HEK293 (cell line): ENCODE measurements around the gene EPO.
A peak's percentile ranks its signal among the peaks of the same experiment; 100 is the strongest.
"Not testable (repeated sequence)": the region's sequence is repeated elsewhere in the genome, so short reads cannot be mapped to it uniquely, and the experiment has no call there.

ENCODE experiments used
- CTCF ChIA-PET: fragments of 350-600 bp; formaldehyde crosslinking; extraction: SDS; loops from one replicate; lab custom pipeline; 2021; ENCODE audit warnings: antibody characterized with exemption; lab: Yijun Ruan, JAX
- POLR2A ChIA-PET: fragments of 300-600 bp; formaldehyde crosslinking; extraction: SDS; loops from one replicate; lab custom pipeline; 2020; ENCODE audit warnings: antibody characterized with exemption, inconsistent platforms; lab: Yijun Ruan, JAX
- H3K27ac ChIP-seq: fragments of 200-500 bp; sonication (Bioruptor generic); 2 replicates; pipeline ENCODE4 v1.5.1; 2014; ENCODE audit warnings: low read depth, low read length, control low read depth, inconsistent platforms; ENCODE audit errors: extremely low read depth
- H3K36me3 ChIP-seq, 2 experiments: fragments of 200-500 bp in 1 of 2; sonication (Bioruptor generic) in 1 of 2; 1 replicate in 1 of 2; 2 replicates in 1 of 2; pipeline ENCODE4 v1.5.1; 2014 to 2017; ENCODE audit warnings: inconsistent platforms in 2 of 2, low read length in 2 of 2; ENCODE audit not compliant: control insufficient read depth in 2 of 2, insufficient read depth in 1 of 2
- H3K4me1 ChIP-seq: fragments of 200-500 bp; sonication (Bioruptor generic); 2 replicates; pipeline ENCODE4 v1.5.1; 2014; ENCODE audit warnings: mild to moderate bottlenecking, low read length, inconsistent platforms; ENCODE audit not compliant: control insufficient read depth, insufficient read depth
- H3K4me3 ChIP-seq: 2 replicates; pipeline ENCODE4 v1.5.1; 2011; ENCODE audit warnings: low read depth, mild to moderate bottlenecking, control low read depth, low read length, moderate library complexity
- H3K9me3 ChIP-seq: fragments of 200-500 bp; sonication (Bioruptor generic); 2 replicates; pipeline ENCODE4 v1.5.1; 2014; ENCODE audit warnings: low read depth, low read length, inconsistent platforms; ENCODE audit not compliant: control insufficient read depth, insufficient read depth
- KLF9 ChIP-seq: fragments of 450-650 bp; formaldehyde crosslinking; IDR thresholded peaks from 2 replicates; pipeline ENCODE4 v1.5.1; 2016; ENCODE audit warnings: missing biosample characterization, missing genetic modification characterization, low read depth
- MZF1 ChIP-seq: fragments of 450-650 bp; formaldehyde crosslinking; IDR thresholded peaks from 2 replicates; pipeline ENCODE4 v1.5.1; 2017; ENCODE audit warnings: missing biosample characterization, missing genetic modification characterization, borderline replicate concordance
- OSR2 ChIP-seq: fragments of 450-650 bp; formaldehyde crosslinking; IDR thresholded peaks from 2 replicates; pipeline ENCODE4 v1.5.1; 2016; ENCODE audit warnings: missing biosample characterization, missing genetic modification characterization
- SP7 ChIP-seq: fragments of 450-650 bp; formaldehyde crosslinking; IDR thresholded peaks from 2 replicates; pipeline ENCODE4 v1.5.1; 2016; ENCODE audit warnings: missing biosample characterization, missing genetic modification characterization
- ZBTB20 ChIP-seq: fragments of 450-650 bp; formaldehyde crosslinking; IDR thresholded peaks from 2 replicates; pipeline ENCODE4 v1.5.1; 2016; ENCODE audit warnings: missing biosample characterization, missing genetic modification characterization
- ZNF169 ChIP-seq: fragments of 450-650 bp; formaldehyde crosslinking; IDR thresholded peaks from 2 replicates; pipeline ENCODE4 v1.5.1; 2016; ENCODE audit warnings: missing biosample characterization, missing genetic modification characterization
- ZNF239 ChIP-seq: fragments of 450-650 bp; formaldehyde crosslinking; IDR thresholded peaks from 2 replicates; pipeline ENCODE4 v1.5.1; 2016; ENCODE audit warnings: missing biosample characterization, missing genetic modification characterization
- ZNF335 ChIP-seq: fragments of 450-650 bp; formaldehyde crosslinking; conservative IDR thresholded peaks from 2 replicates; pipeline ENCODE4 v1.5.1; 2016; ENCODE audit warnings: missing biosample characterization, missing genetic modification characterization
- ZNF341 ChIP-seq: fragments of 450-650 bp; formaldehyde crosslinking; IDR thresholded peaks from 2 replicates; pipeline ENCODE4; 2016; ENCODE audit warnings: low read depth, missing biosample characterization, missing genetic modification characterization
- ZNF350 ChIP-seq: fragments of 450-650 bp; formaldehyde crosslinking; IDR thresholded peaks from 2 replicates; pipeline ENCODE4 v1.5.0; 2017; ENCODE audit warnings: missing biosample characterization, mild to moderate bottlenecking, missing genetic modification characterization
- ZNF354C ChIP-seq: fragments of 450-650 bp; formaldehyde crosslinking; IDR thresholded peaks from 2 replicates; pipeline ENCODE4 v1.5.1; 2016; ENCODE audit warnings: missing biosample characterization, missing genetic modification characterization, low read depth, borderline replicate concordance
- ZNF366 ChIP-seq: fragments of 450-650 bp; formaldehyde crosslinking; conservative IDR thresholded peaks from 2 replicates; pipeline ENCODE4 v1.5.1; 2016; ENCODE audit warnings: missing biosample characterization, missing genetic modification characterization
- ZNF37A ChIP-seq: fragments of 450-650 bp; IDR thresholded peaks from 2 replicates; pipeline ENCODE4 v1.5.1; 2018; ENCODE audit warnings: missing biosample characterization, missing genetic modification characterization
- ZNF530 ChIP-seq: fragments of 450-650 bp; formaldehyde crosslinking; IDR thresholded peaks from 2 replicates; pipeline ENCODE4 v1.5.1; 2016; ENCODE audit warnings: low read depth, missing biosample characterization, missing genetic modification characterization
- ZNF629 ChIP-seq: fragments of 450-650 bp; formaldehyde crosslinking; IDR thresholded peaks from 2 replicates; pipeline ENCODE4 v1.5.1; 2017; ENCODE audit warnings: missing biosample characterization, missing genetic modification characterization
- ZNF670 ChIP-seq: fragments of 450-650 bp; formaldehyde crosslinking; IDR thresholded peaks from 2 replicates; pipeline ENCODE4 v1.5.1; 2016; ENCODE audit warnings: missing biosample characterization, missing genetic modification characterization, low read depth
- ZNF76 ChIP-seq: fragments of 450-650 bp; formaldehyde crosslinking; IDR thresholded peaks from 2 replicates; pipeline ENCODE4; 2016; ENCODE audit warnings: low read depth, missing biosample characterization, missing genetic modification characterization, borderline replicate concordance
- ZSCAN23 ChIP-seq: fragments of 450-650 bp; formaldehyde crosslinking; IDR thresholded peaks from 2 replicates; pipeline ENCODE4 v1.5.1; 2016; ENCODE audit warnings: missing biosample characterization, missing genetic modification characterization
- ZXDB ChIP-seq: fragments of 450-650 bp; formaldehyde crosslinking; IDR thresholded peaks from 2 replicates; pipeline ENCODE4 v1.5.1; 2016; ENCODE audit warnings: missing biosample characterization, missing genetic modification characterization
- TF ChIP-seq, protein P1 (sequence below): fragments of 450-650 bp; formaldehyde crosslinking; IDR thresholded peaks from 2 replicates; pipeline ENCODE4 v1.5.1; 2016; ENCODE audit warnings: missing biosample characterization, missing genetic modification characterization, borderline replicate concordance
- TF ChIP-seq, protein P2 (sequence below): fragments of 450-650 bp; formaldehyde crosslinking; IDR thresholded peaks from 2 replicates; pipeline ENCODE4 v1.5.1; 2017; ENCODE audit warnings: missing biosample characterization, missing genetic modification characterization
- TF ChIP-seq, protein P3 (sequence below): fragments of 450-650 bp; formaldehyde crosslinking; IDR thresholded peaks from 2 replicates; pipeline ENCODE4 v1.5.1; 2016; ENCODE audit warnings: missing biosample characterization, missing genetic modification characterization
- TF ChIP-seq, protein P4 (sequence below): fragments of 450-650 bp; formaldehyde crosslinking; IDR thresholded peaks from 2 replicates; pipeline ENCODE4 v1.5.1; 2017; ENCODE audit warnings: missing biosample characterization, mild to moderate bottlenecking, missing genetic modification characterization, moderate library complexity

The EPO gene

DNA sequence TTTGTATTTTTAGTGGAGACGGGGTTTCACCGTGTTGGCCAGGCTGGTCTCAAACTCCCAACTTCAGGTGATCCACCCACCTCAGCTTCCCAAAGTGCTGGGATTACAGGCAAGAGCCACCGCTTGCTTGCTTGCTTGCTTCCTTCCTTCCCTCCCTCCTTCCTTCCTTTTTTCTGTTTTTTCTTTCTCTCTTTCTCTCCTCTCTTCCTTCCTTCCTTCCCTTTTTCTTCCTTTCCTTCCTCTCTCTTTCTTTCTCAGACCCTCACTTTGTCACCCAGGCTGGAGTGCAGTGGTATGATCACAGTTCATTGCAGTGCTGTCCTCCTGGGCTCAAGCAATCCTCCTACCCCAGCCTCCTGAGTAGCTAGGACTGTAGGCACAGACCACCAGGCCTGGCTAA is 19.2 kb upstream of the EPO start:
- POLR2A ChIA-PET: interaction anchor here (1.6 kb wide), 1 partner anchor 115 kb away, joined by 3 read pairs; the partner anchor contains the start of genes FBXO24 and LRCH4
- peak; percentile 80 for TF ChIP-seq ZNF366 (tag by site-specific recombination)
- H3K4me1 ChIP-seq, H3K4me3 ChIP-seq, H3K36me3 ChIP-seq, H3K9me3 ChIP-seq, H3K27ac ChIP-seq: not testable (repeated sequence)
- CTCF ChIA-PET: interaction anchor here (0.6 to 3.1 kb wide), 7 partner anchors 9 to 151 kb away, joined by 4 to 18 read pairs (median 5); partner anchors contain the start of gene SLC12A9

DNA sequence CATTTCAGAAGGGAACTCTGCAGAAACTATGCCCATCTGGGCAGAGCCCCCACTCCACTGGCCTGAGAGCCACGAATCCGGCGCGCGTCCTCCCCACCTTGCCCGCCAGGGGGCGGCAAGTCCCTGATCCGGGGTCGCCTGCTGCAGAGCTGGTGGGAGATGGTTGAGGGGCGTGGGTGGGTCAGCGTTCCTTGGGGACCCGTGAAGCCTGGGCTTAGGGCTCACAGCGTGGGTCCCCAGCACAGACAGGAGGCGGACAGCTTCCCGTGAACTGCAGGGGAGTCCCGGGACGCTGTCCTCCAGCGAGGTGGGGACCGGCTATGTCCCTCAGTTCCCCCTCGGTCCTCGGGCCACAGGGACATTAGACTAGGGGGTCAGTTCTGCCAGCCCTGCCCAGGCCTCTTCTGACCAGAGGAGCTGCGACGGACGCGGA is 14.9 kb upstream of the EPO start:
- Histone ChIP-seq H3K4me3 (peak overlapping the region; percentile 71), H3K36me3 (peaks cover 12 to 15% of the 10 kb centered on the region in 2 experiments; a peak in 2 of 3 replicates), H3K9me3 (no peaks in the 10 kb centered on the region), H3K27ac (peak overlapping the region; percentile 87), H3K4me1 (no peaks in the 10 kb centered on the region)
- ChIA-PET POLR2A (interaction anchor here (0.7 to 2.6 kb wide), 39 partner anchors 9 to 732 kb away, joined by 3 to 35 read pairs (median 7); partner anchors contain the start of genes EPHB4, FBXO24, GIGYF1 and GNB2), CTCF (interaction anchor here (0.5 to 6.8 kb wide), 38 partner anchors 9 to 581 kb away, joined by 3 to 100 read pairs (median 4); partner anchors contain the start of genes EPO, FBXO24, GNB2 and LRCH4)
- TF ChIP-seq ZNF37A (no peak), ZNF530 (no peak), ZXDB (no peak; the same call in 1 of the 2 replicates), ZNF76 (tag by site-specific recombination) (no peak; the same call in 1 of the 2 replicates), ZNF629 (tag by site-specific recombination) (no peak), KLF9 (tag by site-specific recombination) (peak; percentile 72), OSR2 (tag by site-specific recombination) (no peak), SP7 (peak; percentile 82), ZNF169 (no peak), ZNF670 (tag by site-specific recombination) (no peak), ZNF350 (tag by site-specific recombination) (no peak), ZSCAN23 (tag by site-specific recombination) (no peak), ZNF239 (tag by site-specific recombination) (no peak), ZBTB20 (tag by site-specific recombination) (no peak), ZNF335 (tag by site-specific recombination) (peak; percentile 76), ZNF354C (no peak), ZNF341 (tag by site-specific recombination) (no peak), MZF1 (tag by site-specific recombination) (no peak)
- TF ChIP-seq, protein P1, sequence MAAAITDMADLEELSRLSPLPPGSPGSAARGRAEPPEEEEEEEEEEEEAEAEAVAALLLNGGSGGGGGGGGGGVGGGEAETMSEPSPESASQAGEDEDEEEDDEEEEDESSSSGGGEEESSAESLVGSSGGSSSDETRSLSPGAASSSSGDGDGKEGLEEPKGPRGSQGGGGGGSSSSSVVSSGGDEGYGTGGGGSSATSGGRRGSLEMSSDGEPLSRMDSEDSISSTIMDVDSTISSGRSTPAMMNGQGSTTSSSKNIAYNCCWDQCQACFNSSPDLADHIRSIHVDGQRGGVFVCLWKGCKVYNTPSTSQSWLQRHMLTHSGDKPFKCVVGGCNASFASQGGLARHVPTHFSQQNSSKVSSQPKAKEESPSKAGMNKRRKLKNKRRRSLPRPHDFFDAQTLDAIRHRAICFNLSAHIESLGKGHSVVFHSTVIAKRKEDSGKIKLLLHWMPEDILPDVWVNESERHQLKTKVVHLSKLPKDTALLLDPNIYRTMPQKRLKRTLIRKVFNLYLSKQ (tag by site-specific recombination): no peak
- TF ChIP-seq, protein P2, sequence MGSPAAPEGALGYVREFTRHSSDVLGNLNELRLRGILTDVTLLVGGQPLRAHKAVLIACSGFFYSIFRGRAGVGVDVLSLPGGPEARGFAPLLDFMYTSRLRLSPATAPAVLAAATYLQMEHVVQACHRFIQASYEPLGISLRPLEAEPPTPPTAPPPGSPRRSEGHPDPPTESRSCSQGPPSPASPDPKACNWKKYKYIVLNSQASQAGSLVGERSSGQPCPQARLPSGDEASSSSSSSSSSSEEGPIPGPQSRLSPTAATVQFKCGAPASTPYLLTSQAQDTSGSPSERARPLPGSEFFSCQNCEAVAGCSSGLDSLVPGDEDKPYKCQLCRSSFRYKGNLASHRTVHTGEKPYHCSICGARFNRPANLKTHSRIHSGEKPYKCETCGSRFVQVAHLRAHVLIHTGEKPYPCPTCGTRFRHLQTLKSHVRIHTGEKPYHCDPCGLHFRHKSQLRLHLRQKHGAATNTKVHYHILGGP (tag by site-specific recombination): no peak
- TF ChIP-seq, protein P3, sequence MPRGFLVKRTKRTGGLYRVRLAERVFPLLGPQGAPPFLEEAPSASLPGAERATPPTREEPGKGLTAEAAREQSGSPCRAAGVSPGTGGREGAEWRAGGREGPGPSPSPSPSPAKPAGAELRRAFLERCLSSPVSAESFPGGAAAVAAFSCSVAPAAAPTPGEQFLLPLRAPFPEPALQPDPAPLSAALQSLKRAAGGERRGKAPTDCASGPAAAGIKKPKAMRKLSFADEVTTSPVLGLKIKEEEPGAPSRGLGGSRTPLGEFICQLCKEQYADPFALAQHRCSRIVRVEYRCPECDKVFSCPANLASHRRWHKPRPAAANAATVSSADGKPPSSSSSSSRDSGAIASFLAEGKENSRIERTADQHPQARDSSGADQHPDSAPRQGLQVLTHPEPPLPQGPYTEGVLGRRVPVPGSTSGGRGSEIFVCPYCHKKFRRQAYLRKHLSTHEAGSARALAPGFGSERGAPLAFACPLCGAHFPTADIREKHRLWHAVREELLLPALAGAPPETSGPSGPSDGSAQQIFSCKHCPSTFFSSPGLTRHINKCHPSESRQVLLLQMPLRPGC (tag by site-specific recombination): 0 out of 2 replicates have a peak, but pooled peaks have one; percentile 32
- TF ChIP-seq, protein P4, sequence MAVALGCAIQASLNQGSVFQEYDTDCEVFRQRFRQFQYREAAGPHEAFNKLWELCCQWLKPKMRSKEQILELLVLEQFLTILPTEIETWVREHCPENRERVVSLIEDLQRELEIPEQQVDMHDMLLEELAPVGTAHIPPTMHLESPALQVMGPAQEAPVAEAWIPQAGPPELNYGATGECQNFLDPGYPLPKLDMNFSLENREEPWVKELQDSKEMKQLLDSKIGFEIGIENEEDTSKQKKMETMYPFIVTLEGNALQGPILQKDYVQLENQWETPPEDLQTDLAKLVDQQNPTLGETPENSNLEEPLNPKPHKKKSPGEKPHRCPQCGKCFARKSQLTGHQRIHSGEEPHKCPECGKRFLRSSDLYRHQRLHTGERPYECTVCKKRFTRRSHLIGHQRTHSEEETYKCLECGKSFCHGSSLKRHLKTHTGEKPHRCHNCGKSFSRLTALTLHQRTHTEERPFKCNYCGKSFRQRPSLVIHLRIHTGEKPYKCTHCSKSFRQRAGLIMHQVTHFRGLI (tag by site-specific recombination): no peak
